ENCODE measurements around the gene AFF3.

Gene AFF3

DNA sequence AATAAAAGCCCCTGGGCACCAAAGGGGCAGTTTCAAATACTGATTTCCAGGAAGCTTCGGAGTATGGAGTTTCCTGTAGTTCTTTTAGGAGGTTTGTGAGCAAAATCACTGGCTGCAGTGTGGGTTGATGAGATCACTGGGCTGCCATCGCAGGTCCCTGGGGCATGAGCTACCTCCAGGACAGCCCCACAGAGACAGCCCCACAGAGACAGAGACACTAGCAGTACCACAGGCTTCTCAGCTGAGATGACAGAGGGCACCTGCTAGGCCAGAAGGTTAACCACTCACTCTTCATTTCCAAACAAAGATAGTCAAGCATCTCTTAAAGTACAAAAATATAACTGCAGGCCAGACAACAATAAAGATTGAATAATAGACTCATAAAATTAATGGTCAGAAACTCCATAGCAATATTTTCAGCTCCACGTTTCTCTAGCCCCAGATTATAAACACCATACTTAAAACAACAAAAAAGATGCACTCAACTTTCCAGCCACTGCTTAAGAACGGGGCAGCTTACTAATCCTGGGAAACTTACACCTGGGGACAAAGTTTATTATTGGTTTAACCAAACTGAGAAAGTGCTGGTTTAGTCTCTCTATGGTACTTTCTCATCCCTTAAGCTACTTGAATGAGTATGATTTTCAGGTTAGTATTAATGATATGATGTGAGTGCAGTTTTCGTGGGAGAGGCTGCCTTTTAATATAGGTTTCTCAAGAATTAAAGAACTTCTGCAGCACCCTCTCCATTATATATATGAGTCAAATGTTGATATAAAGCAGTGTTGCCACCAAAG, 11.6 kb downstream of the AFF3 start:
- Histone ChIP-seq H3K9ac (no peak overlapping the region), H3K27me3 (no peaks in the 10 kb centered on the region), H3K27ac (no peak overlapping the region), H3K9me3 (peaks cover 7% of the 10 kb centered on the region; the same call in 1 of the 2 replicates), H4K20me1 (peaks cover 23% of the 10 kb centered on the region; the same call in 1 of the 2 replicates), H3K36me3 (peaks cover 42% of the 10 kb centered on the region), H3K4me3 (no peak overlapping the region), H3K4me2 (0 out of 2 replicates have a peak overlapping the region, but pooled peaks have one; percentile 8), H3K4me1 (peaks cover 24% of the 10 kb centered on the region)
- TF ChIP-seq Cebpa-rat (IDR thresholded peaks at IDR 0.05) = no peak

DNA sequence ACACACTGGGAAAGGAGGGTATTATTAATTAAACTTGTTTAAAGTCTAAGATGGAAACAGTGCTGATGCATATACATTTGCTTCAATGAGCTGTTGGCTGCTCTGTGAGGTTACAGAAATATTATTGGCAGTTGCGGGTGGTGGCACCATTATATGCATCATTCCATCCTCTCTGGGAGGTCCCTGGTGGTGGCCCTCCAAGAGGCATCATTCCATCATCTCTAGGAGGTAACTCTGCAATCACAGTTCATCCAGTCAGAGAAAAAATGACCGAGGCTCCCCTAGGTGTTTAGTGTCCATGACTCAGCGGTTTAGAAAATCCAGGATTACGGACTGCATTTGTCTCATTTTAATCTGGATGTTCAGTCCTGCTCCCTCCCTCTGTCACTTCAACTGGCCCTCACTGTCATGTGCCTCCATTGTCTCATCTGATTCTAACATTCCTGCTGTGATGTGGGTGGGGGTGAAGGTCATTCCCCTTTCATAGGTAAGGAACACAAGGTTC, 15.4 kb downstream of the AFF3 start:
- H3K4me1 ChIP-seq = peaks cover 13% of the 10 kb centered on the region
- no peak overlapping the region for H3K9ac ChIP-seq
- H3K9me3 ChIP-seq = peaks cover 29% of the 10 kb centered on the region
- no peak for TF ChIP-seq Cebpa-rat (IDR thresholded peaks at IDR 0.05)
- H3K4me2 ChIP-seq = no peak overlapping the region
- peaks cover 22% of the 10 kb centered on the region; the same call in 1 of the 2 replicates for H4K20me1 ChIP-seq
- no peaks in the 10 kb centered on the region for H3K27me3 ChIP-seq
- no peak overlapping the region for H3K27ac ChIP-seq
- H3K36me3 ChIP-seq = peaks cover 72% of the 10 kb centered on the region
- H3K4me3 ChIP-seq = no peak overlapping the region

DNA sequence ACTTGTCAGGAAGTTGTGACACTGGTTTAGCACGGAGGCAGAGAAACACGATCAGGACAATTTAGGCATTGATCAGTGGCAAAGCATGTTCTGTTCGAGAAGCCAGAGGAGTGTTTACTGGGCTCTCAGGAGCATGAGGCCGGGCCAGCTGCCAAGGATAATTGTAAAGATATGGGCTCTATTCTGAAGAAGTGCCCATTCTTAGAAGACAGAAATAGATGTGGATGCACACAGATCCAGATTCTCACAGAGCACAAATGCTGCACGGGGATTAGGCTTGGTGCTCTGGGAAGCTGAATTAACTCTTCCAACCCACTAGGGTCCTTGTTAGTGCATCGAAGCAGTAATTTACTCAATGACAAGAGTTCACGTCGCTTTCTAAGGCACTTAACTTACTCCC, 16.2 kb downstream of the AFF3 start:
- Histone ChIP-seq H3K9me3 (peaks cover 34% of the 10 kb centered on the region), H4K20me1 (peaks cover 15% of the 10 kb centered on the region; the same call in 1 of the 2 replicates), H3K36me3 (peaks cover 76% of the 10 kb centered on the region), H3K27me3 (no peaks in the 10 kb centered on the region), H3K4me2 (no peak overlapping the region), H3K9ac (no peak overlapping the region), H3K27ac (no peak overlapping the region), H3K4me3 (no peak overlapping the region), H3K4me1 (peaks cover 13% of the 10 kb centered on the region)
- TF ChIP-seq Cebpa-rat (IDR thresholded peaks at IDR 0.05) = no peak

DNA sequence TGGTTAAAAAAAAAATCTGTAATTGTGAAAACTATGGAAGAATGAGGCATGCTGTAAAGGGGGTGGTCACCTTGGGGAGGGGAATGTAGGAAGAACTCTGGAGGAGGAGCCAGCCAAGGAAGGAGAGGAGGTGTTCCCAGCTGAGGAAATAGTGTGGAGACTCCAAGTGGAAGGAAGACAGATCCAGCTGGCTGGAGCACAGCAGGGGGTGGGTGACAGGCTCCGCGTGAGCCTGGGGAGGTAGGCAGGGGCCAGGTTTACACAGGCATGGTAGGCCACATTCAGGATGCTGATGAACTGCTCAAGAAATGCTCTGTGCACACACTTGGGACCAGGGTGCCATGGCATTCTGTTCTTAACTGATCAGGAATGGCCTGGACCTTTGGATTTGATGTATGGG, 16.8 kb downstream of the AFF3 start:
- Histone ChIP-seq H3K9me3 (peaks cover 39% of the 10 kb centered on the region), H3K4me2 (no peak overlapping the region), H3K27ac (no peak overlapping the region), H4K20me1 (peaks cover 12% of the 10 kb centered on the region; the same call in 1 of the 2 replicates), H3K27me3 (no peaks in the 10 kb centered on the region), H3K36me3 (peaks cover 82% of the 10 kb centered on the region), H3K4me1 (peaks cover 7% of the 10 kb centered on the region), H3K4me3 (no peak overlapping the region), H3K9ac (no peak overlapping the region)
- TF ChIP-seq Cebpa-rat (IDR thresholded peaks at IDR 0.05) = no peak

DNA sequence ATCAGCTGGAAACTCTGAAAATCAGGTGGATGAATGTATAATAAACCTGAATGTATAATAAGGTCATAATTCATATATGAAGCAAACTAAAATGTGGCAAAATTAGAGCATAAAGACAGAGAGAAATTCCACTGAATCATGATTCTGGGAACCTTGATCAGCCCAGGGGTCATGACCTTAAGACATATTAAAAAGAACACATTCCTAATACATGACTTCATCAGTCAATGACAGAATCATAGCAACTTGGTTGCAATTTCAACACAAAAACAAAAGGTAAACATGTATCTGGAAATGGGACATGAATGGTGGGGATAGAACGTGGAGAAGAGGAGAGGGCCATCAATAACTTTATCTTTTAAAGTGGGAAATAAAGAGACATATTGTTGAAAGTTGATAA, 17.6 kb downstream of the AFF3 start:
- Histone ChIP-seq H3K4me1 (no peaks in the 10 kb centered on the region), H3K27ac (no peak overlapping the region), H4K20me1 (peaks cover 3% of the 10 kb centered on the region; the same call in 1 of the 2 replicates), H3K36me3 (peaks cover 82% of the 10 kb centered on the region), H3K4me3 (no peak overlapping the region), H3K9me3 (peaks cover 46% of the 10 kb centered on the region), H3K4me2 (no peak overlapping the region), H3K27me3 (no peaks in the 10 kb centered on the region), H3K9ac (no peak overlapping the region)
- no peak for TF ChIP-seq Cebpa-rat (IDR thresholded peaks at IDR 0.05)

DNA sequence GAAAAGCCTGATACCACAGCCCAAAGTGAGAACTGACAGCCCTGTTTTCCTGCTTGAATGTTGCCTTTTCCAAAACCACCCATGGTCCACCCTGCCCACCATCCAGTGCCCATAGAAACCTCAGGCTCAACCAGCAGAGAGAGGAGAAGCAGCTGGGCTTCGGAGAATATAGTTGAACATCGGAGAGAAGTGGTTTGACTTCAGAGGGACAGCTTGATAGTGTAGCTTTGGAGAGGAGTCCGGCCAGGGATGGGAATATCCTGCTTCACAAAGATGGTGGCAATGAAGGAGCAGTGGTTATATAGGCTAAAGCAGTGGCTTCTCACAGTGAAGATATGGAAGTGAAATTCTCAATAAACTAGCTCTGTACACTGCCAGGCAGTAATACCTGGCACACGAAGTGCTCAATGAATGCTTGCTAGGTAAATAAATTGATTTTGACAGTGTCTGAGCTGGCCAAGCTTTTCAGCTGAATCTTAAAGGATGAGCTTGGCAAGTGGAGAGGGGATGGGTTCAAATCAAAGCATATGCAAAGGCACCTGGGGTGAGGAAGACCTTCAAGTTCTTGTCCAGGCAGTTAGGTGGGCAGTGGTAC, 21.2 kb downstream of the AFF3 start:
- H3K4me1 ChIP-seq = no peaks in the 10 kb centered on the region
- H3K4me3 ChIP-seq = no peak overlapping the region
- no peak overlapping the region for H3K9ac ChIP-seq
- H3K9me3 ChIP-seq = peaks cover 78% of the 10 kb centered on the region
- H3K27me3 ChIP-seq = no peaks in the 10 kb centered on the region
- no peaks in the 10 kb centered on the region for H4K20me1 ChIP-seq
- H3K4me2 ChIP-seq = no peak overlapping the region
- no peak overlapping the region for H3K27ac ChIP-seq
- TF ChIP-seq Cebpa-rat (IDR thresholded peaks at IDR 0.05) = no peak
- H3K36me3 ChIP-seq = peaks cover 76% of the 10 kb centered on the region

DNA sequence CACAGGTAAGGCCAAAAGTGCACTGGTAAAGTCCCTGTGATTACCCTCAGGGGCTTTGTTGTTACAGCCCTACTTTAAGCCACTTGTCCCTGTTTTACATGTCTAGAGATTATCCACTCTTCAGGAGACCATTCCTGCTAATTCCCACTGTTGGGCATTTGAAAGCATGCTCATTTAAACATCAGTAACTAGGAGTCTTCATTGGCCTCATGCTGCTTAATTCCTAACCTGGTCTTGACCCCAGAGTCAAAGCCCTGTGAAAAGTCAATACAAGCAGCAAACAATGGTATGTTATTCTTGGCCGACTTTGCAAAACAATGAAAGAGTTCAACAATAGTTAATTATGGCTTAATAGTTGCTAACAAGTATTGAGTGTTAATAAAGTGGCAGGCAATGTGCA, 23.2 kb downstream of the AFF3 start:
- no peak overlapping the region for H3K9ac ChIP-seq
- H3K4me2 ChIP-seq = no peak overlapping the region
- peaks cover 63% of the 10 kb centered on the region for H3K9me3 ChIP-seq
- H4K20me1 ChIP-seq = no peaks in the 10 kb centered on the region
- no peaks in the 10 kb centered on the region for H3K27me3 ChIP-seq
- H3K4me3 ChIP-seq = no peak overlapping the region
- H3K27ac ChIP-seq = no peak overlapping the region
- peaks cover 13% of the 10 kb centered on the region for H3K4me1 ChIP-seq
- H3K36me3 ChIP-seq = peaks cover 56% of the 10 kb centered on the region
- TF ChIP-seq Cebpa-rat (IDR thresholded peaks at IDR 0.05) = no peak

DNA sequence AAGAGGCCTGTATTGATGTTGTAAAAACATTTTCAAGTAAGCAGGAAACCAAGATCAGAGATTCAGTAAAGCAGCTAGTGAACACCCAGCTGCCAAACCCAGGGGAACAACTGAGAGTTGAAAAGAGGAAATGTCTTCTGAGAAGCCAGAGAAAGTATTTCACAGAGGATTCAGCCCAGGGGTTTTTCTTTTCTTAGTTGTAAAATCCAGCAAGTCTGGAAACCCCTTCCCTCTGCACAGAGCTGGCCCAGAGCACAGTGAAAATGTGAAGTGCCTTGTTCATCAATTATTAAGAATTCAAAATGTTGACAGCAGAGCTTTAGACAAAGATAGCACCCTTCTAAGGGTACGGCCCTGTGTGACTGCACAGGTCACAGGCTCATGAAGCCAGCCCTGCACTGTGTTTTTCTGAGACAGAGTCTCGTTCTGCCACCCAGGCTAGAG, 28.4 kb downstream of the AFF3 start:
- Histone ChIP-seq H3K9me3 (peaks cover 30% of the 10 kb centered on the region), H3K4me3 (peak overlapping the region; percentile 28; the same call in 1 of the 2 replicates), H4K20me1 (no peaks in the 10 kb centered on the region), H3K9ac (peak overlapping the region; percentile 61), H3K4me2 (peak overlapping the region; percentile 70), H3K27ac (peak overlapping the region; percentile 84), H3K27me3 (no peaks in the 10 kb centered on the region), H3K4me1 (peaks cover 63% of the 10 kb centered on the region), H3K36me3 (peaks cover 16% of the 10 kb centered on the region)
- no peak for TF ChIP-seq Cebpa-rat (IDR thresholded peaks at IDR 0.05)

DNA sequence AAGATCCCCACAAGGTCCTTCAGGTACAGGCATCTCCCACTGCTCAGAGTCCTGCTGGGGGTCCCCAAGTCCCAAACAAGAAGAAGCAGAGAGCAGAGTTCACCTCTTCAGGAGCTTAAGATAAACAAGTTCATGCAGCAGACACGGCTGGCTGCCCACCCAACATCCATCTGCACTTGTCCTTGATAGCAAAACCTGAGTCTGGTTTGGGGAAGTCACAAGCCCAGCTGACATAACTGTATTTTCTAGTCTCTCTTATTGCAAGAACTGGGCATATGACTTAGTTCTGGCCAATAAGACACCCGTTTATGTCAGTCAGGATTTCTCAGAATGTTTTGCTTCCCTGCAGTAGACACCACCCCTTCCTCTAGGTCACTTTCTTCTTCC, 31.8 kb downstream of the AFF3 start:
- H3K27me3 ChIP-seq = peaks cover 14% of the 10 kb centered on the region
- peaks cover 94% of the 10 kb centered on the region for H3K4me1 ChIP-seq
- H3K27ac ChIP-seq = peak overlapping the region; percentile 84
- peaks cover 11% of the 10 kb centered on the region; the same call in 1 of the 2 replicates for H4K20me1 ChIP-seq
- H3K36me3 ChIP-seq = no peaks in the 10 kb centered on the region
- no peaks in the 10 kb centered on the region for H3K9me3 ChIP-seq
- H3K9ac ChIP-seq = peak overlapping the region; percentile 50; the same call in 1 of the 2 replicates
- H3K4me2 ChIP-seq = peak overlapping the region; percentile 70
- TF ChIP-seq Cebpa-rat (IDR thresholded peaks at IDR 0.05) = no peak
- peak overlapping the region; percentile 6; the same call in 1 of the 2 replicates for H3K4me3 ChIP-seq

Measured in BLaER1 (cell line).